ENCODE results near the gene IL17B. TPM values are rescaled to one million over a fixed set of nuclear protein-coding genes. Genes with fewer than 3 reads are reported as not detected.
A peak's percentile ranks its signal among the peaks of the same experiment; 100 is the strongest.

Gene IL17B
- total RNA-seq, 1 donor from 2014 or later: 0.46 TPM

DNA sequence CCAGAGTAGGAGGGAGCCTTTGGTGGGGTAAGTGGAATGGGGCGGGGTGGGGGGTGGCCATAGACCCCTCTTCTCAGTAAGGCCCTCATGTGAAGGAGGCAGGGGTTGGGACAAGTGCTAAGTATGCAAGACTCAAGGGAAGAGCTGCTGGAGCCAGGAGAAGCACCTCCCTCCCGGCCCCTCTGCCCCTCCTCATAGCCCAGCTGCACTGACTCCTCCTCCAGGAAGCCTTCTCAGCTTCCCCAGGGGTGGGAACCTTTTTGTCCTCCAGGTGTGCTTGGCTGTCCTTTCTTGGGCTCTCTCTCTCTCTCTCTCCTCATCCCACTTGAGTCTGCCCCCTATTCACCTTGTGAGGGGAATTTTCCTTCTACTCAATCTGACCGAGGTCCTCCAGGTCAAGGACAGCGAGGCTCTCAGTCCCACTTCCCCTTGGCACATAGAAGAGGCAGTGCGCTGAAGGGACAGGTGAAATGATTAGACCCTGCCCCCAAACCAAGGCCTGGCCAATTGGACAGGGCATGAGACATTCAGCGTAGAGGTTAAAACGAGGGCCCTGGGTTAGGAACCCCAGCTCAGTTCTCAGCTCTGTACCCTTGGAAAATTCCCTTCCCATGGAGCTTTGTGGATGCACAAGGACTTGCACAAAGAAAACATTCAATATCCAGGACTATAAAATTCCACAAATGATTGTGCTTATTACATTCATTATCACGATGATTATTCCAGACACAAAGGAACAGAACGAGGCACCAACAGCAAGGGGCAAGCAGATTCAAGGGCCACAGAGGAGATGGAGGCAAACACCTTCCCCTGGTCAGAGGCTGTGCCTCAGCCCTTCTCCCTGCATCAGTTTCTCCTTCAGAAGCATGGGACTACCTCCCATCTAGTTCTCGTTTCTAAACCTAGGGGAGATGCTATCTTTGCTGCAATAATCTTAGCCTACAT, 45.6 kb upstream of the IL17B start:
- no peak for DNase-seq (ENCODE audit: extremely low spot score, unreplicated experiment)
- TF ChIP-seq, protein P1, sequence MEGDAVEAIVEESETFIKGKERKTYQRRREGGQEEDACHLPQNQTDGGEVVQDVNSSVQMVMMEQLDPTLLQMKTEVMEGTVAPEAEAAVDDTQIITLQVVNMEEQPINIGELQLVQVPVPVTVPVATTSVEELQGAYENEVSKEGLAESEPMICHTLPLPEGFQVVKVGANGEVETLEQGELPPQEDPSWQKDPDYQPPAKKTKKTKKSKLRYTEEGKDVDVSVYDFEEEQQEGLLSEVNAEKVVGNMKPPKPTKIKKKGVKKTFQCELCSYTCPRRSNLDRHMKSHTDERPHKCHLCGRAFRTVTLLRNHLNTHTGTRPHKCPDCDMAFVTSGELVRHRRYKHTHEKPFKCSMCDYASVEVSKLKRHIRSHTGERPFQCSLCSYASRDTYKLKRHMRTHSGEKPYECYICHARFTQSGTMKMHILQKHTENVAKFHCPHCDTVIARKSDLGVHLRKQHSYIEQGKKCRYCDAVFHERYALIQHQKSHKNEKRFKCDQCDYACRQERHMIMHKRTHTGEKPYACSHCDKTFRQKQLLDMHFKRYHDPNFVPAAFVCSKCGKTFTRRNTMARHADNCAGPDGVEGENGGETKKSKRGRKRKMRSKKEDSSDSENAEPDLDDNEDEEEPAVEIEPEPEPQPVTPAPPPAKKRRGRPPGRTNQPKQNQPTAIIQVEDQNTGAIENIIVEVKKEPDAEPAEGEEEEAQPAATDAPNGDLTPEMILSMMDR (conservative IDR thresholded peaks at IDR 0.05): no peak
- H3K27me3 Mint-ChIP-seq: no peaks in the 10 kb centered on the region
- no peaks in the 10 kb centered on the region for H3K9me3 Mint-ChIP-seq
- no peak overlapping the region for H3K4me3 Mint-ChIP-seq
- H3K27ac Mint-ChIP-seq: peak overlapping the region; percentile 29
- peaks cover 34% of the 10 kb centered on the region for H3K4me1 Mint-ChIP-seq (ENCODE audit: unreplicated experiment)
- peaks cover 3% of the 10 kb centered on the region for H3K36me3 Mint-ChIP-seq

DNA sequence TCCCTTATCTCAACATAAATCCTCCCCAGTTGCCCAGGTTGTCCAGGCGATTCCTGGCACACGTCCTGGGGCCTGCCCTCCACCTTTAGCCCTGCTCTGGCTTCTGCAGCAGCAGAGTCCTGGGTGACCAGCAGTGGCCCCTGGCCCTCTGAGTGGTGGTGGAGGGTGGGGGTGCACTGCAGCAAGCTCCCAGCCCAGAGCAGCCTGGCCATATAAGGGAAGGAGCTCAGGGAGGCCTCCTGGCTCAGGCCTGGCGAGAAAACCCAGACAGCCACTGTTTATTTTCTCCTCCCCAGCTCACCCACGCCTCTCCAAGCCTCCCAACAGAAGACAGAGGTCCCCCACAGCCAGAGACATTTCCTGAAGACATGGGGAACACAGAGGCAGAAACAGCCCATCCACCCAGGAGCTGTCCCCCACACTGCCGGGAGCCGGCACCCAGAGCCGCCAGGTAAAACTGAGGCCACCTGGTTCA, 44.7 kb upstream of the IL17B start:
- DNase-seq (ENCODE audit: extremely low spot score, unreplicated experiment): no peak
- Mint-ChIP-seq H3K27ac (peak overlapping the region; percentile 29), H3K9me3 (no peaks in the 10 kb centered on the region), H3K4me1 (ENCODE audit: unreplicated experiment) (peaks cover 38% of the 10 kb centered on the region), H3K27me3 (no peaks in the 10 kb centered on the region), H3K4me3 (no peak overlapping the region), H3K36me3 (peaks cover 3% of the 10 kb centered on the region)
- TF ChIP-seq, protein P1 (conservative IDR thresholded peaks at IDR 0.05): no peak

GRCh38 chr5:149423049-149423793, 44.1 kb upstream of the IL17B start:
- H3K36me3 Mint-ChIP-seq: peaks cover 3% of the 10 kb centered on the region
- TF ChIP-seq, protein P1 (conservative IDR thresholded peaks at IDR 0.05): no peak
- peak overlapping the region; percentile 44 for H3K4me3 Mint-ChIP-seq
- H3K9me3 Mint-ChIP-seq: no peaks in the 10 kb centered on the region
- H3K27me3 Mint-ChIP-seq: no peaks in the 10 kb centered on the region
- no peak for DNase-seq (ENCODE audit: extremely low spot score, unreplicated experiment)
- H3K4me1 Mint-ChIP-seq (ENCODE audit: unreplicated experiment): peaks cover 43% of the 10 kb centered on the region
- peak overlapping the region; percentile 78 for H3K27ac Mint-ChIP-seq

GRCh38 chr5:149422366-149423048, 43.4 kb upstream of the IL17B start:
- Mint-ChIP-seq H3K4me3 (peak overlapping the region; percentile 46), H3K9me3 (no peaks in the 10 kb centered on the region), H3K4me1 (ENCODE audit: unreplicated experiment) (peaks cover 49% of the 10 kb centered on the region), H3K27me3 (no peaks in the 10 kb centered on the region), H3K36me3 (peaks cover 3% of the 10 kb centered on the region), H3K27ac (peak overlapping the region; percentile 78)
- TF ChIP-seq, protein P1 (conservative IDR thresholded peaks at IDR 0.05): no peak
- DNase-seq (ENCODE audit: extremely low spot score, unreplicated experiment): peak; percentile 82

DNA sequence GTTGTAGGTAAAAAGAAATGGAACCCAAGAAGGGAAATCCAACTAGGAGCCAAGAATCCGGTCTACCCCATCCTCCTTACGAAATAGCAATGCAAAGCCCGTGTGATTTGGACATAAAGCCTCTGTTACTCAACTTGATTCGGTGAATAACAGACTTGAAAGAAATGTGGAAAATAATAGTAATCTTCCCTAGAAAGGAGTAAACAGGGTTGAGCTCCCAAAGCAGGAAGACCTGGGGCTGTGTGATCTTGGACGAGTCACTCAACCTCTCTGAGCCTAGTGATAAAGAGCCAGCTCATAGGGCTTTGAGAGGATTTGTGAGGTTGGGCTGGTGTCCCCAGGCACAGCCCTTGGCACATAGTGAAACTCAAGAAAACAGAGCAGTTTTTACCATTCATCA, 42.7 kb upstream of the IL17B start:
- TF ChIP-seq, protein P1 (conservative IDR thresholded peaks at IDR 0.05): no peak
- H3K4me1 Mint-ChIP-seq (ENCODE audit: unreplicated experiment): peaks cover 56% of the 10 kb centered on the region
- H3K9me3 Mint-ChIP-seq: no peaks in the 10 kb centered on the region
- DNase-seq (ENCODE audit: extremely low spot score, unreplicated experiment): no peak
- H3K27ac Mint-ChIP-seq: peak overlapping the region; percentile 16
- no peaks in the 10 kb centered on the region for H3K27me3 Mint-ChIP-seq
- peak overlapping the region; percentile 46 for H3K4me3 Mint-ChIP-seq
- no peaks in the 10 kb centered on the region for H3K36me3 Mint-ChIP-seq

All from type B pancreatic cell (in vitro differentiated cells).